ENCODE results near the gene MTUS2.

MTUS2 gene

DNA sequence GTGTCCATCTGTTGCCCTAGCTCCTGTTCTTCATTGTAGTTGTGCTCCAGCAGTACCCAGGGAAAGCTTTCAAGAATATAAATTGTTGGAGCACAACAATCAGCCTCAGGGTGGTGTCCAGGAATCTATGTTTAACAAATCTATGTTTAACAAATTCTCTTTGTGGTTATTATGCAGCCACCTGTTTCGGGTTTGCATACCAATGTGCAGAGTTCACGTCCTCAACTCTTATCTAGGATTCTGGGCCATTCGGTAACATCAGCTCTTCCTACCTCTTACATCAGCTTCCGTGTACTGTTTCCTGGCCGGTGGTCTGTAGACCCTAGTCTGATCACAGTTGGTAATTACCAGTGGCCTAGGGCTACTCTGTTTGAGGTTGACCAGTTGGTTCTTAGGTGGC, 17.0 kb downstream of the MTUS2 start:
- Histone ChIP-seq H3K4me1 (ENCODE audit: insufficient read depth, low read length, poor library complexity, severe bottlenecking) (no peaks in the 10 kb centered on the region), H3K9me3 (ENCODE audit: insufficient read depth, low read depth, low read length) (no peaks in the 10 kb centered on the region), H3K4me3 (ENCODE audit: low read length, poor library complexity, severe bottlenecking) (no peak overlapping the region), H4K20me1 (ENCODE audit: insufficient read depth, low read length, poor library complexity, severe bottlenecking) (no peaks in the 10 kb centered on the region), H3F3A (ENCODE audit: low read depth) (no peaks in the 10 kb centered on the region), H3K4me2 (ENCODE audit: low read depth, low read length, poor library complexity, severe bottlenecking) (no peak overlapping the region), H3K79me2 (ENCODE audit: insufficient read depth, low read length) (no peaks in the 10 kb centered on the region), H3K27me3 (ENCODE audit: insufficient read depth, low read length, poor library complexity, severe bottlenecking) (no peaks in the 10 kb centered on the region), H3K9me2 (replicated peaks; ENCODE audit: low read depth, low read length) (no peaks in the 10 kb centered on the region), H3K9ac (ENCODE audit: low read depth, low read length, poor library complexity, severe bottlenecking) (no peak overlapping the region), H2AFZ (ENCODE audit: low read length) (no peak overlapping the region), H3K36me3 (ENCODE audit: insufficient read depth, low read length) (no peaks in the 10 kb centered on the region)
- no peak for TF ChIP-seq EZH2phosphoT487 (IDR thresholded peaks at IDR 0.05; ENCODE audit: borderline replicate concordance)
- TF ChIP-seq, protein P1, sequence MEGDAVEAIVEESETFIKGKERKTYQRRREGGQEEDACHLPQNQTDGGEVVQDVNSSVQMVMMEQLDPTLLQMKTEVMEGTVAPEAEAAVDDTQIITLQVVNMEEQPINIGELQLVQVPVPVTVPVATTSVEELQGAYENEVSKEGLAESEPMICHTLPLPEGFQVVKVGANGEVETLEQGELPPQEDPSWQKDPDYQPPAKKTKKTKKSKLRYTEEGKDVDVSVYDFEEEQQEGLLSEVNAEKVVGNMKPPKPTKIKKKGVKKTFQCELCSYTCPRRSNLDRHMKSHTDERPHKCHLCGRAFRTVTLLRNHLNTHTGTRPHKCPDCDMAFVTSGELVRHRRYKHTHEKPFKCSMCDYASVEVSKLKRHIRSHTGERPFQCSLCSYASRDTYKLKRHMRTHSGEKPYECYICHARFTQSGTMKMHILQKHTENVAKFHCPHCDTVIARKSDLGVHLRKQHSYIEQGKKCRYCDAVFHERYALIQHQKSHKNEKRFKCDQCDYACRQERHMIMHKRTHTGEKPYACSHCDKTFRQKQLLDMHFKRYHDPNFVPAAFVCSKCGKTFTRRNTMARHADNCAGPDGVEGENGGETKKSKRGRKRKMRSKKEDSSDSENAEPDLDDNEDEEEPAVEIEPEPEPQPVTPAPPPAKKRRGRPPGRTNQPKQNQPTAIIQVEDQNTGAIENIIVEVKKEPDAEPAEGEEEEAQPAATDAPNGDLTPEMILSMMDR (conservative IDR thresholded peaks at IDR 0.05; ENCODE audit: low read length) = no peak

DNA sequence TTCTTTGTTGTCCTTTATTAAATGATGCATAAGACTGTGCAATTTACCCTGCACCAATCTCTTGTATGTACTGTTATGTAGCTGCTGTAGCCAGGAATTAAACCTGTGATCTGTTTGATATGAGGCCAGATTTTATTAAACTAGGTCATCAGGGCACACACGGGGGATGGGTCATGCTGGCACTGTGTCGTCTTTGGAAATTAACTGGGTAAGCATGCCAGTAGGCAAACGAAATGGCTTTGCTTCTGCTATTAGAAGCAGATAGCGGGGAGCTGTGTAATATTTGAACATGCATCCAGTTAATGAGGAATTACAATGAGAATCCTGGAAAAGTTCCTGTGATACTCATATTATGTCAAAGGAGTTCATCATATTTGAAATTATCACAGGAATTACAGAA, 23.5 kb downstream of the MTUS2 start:
- H3K79me2 ChIP-seq (ENCODE audit: insufficient read depth, low read length) = no peaks in the 10 kb centered on the region
- H3K4me2 ChIP-seq (ENCODE audit: low read depth, low read length, poor library complexity, severe bottlenecking) = no peak overlapping the region
- H4K20me1 ChIP-seq (ENCODE audit: insufficient read depth, low read length, poor library complexity, severe bottlenecking) = no peaks in the 10 kb centered on the region
- no peak overlapping the region for H3K9ac ChIP-seq (ENCODE audit: low read depth, low read length, poor library complexity, severe bottlenecking)
- H3K4me3 ChIP-seq (ENCODE audit: low read length, poor library complexity, severe bottlenecking) = no peak overlapping the region
- H3K27me3 ChIP-seq (ENCODE audit: insufficient read depth, low read length, poor library complexity, severe bottlenecking) = no peaks in the 10 kb centered on the region
- H3K4me1 ChIP-seq (ENCODE audit: insufficient read depth, low read length, poor library complexity, severe bottlenecking) = no peaks in the 10 kb centered on the region
- TF ChIP-seq EZH2phosphoT487 (IDR thresholded peaks at IDR 0.05; ENCODE audit: borderline replicate concordance) = no peak
- TF ChIP-seq, protein P1 (conservative IDR thresholded peaks at IDR 0.05; ENCODE audit: low read length) = no peak
- no peaks in the 10 kb centered on the region for H3K36me3 ChIP-seq (ENCODE audit: insufficient read depth, low read length)
- H3F3A ChIP-seq (ENCODE audit: low read depth) = no peaks in the 10 kb centered on the region
- no peaks in the 10 kb centered on the region for H3K9me2 ChIP-seq (replicated peaks; ENCODE audit: low read depth, low read length)
- no peaks in the 10 kb centered on the region for H3K9me3 ChIP-seq (ENCODE audit: insufficient read depth, low read depth, low read length)
- no peak overlapping the region for H2AFZ ChIP-seq (ENCODE audit: low read length)

DNA sequence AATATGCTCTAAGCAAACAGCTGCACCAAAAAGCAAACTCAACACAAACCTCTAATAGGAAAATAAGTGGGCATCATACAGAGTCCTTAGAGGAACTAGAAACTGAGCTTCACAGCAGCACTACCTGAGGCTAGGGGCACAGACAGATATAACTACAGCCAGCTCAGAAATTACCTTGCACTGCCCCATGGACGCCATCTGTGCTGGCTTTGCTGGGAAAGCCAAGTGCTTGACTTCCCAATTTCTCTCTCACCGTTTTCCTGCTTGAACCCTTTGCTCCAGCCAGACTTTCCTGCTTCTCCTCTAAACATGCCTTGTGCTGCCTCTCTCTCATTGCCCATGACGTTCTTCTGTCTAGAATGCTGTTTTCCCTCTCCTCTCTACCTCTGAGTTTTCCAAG, 29.3 kb downstream of the MTUS2 start:
- Histone ChIP-seq H3K9ac (ENCODE audit: low read depth, low read length, poor library complexity, severe bottlenecking) (no peak overlapping the region), H3K9me2 (replicated peaks; ENCODE audit: low read depth, low read length) (no peaks in the 10 kb centered on the region), H3K9me3 (ENCODE audit: insufficient read depth, low read depth, low read length) (no peaks in the 10 kb centered on the region), H3K4me2 (ENCODE audit: low read depth, low read length, poor library complexity, severe bottlenecking) (no peak overlapping the region), H3K27me3 (ENCODE audit: insufficient read depth, low read length, poor library complexity, severe bottlenecking) (no peaks in the 10 kb centered on the region), H2AFZ (ENCODE audit: low read length) (no peak overlapping the region), H3F3A (ENCODE audit: low read depth) (no peaks in the 10 kb centered on the region), H3K36me3 (ENCODE audit: insufficient read depth, low read length) (no peaks in the 10 kb centered on the region), H4K20me1 (ENCODE audit: insufficient read depth, low read length, poor library complexity, severe bottlenecking) (no peaks in the 10 kb centered on the region), H3K4me3 (ENCODE audit: low read length, poor library complexity, severe bottlenecking) (no peak overlapping the region), H3K4me1 (ENCODE audit: insufficient read depth, low read length, poor library complexity, severe bottlenecking) (no peaks in the 10 kb centered on the region), H3K79me2 (ENCODE audit: insufficient read depth, low read length) (no peaks in the 10 kb centered on the region)
- TF ChIP-seq, protein P1 (conservative IDR thresholded peaks at IDR 0.05; ENCODE audit: low read length) = no peak
- TF ChIP-seq EZH2phosphoT487 (IDR thresholded peaks at IDR 0.05; ENCODE audit: borderline replicate concordance) = no peak
